Stimulated activated CD4-positive, alpha-beta T cell treated with anti-CD3 and anti-CD28 coated beads, Interleukin-12 subunit alpha, Interleukin-12 subunit beta, amount 100 ng/mL, for 24 hours (primary cell): ENCODE measurements around the gene MISFA.
A peak's percentile ranks its signal among the peaks of the same experiment; 100 is the strongest.
"Not testable (repeated sequence)": the region's sequence is repeated elsewhere in the genome, so short reads cannot be mapped to it uniquely, and the experiment has no call there.

Experiments
- DNase-seq, 2 experiments: peaks; one replicate each; pipeline ENCODE4 v3.0.0-alpha.2; 2020; ENCODE audit warnings: low read depth in 2 of 2

The MISFA gene

DNA sequence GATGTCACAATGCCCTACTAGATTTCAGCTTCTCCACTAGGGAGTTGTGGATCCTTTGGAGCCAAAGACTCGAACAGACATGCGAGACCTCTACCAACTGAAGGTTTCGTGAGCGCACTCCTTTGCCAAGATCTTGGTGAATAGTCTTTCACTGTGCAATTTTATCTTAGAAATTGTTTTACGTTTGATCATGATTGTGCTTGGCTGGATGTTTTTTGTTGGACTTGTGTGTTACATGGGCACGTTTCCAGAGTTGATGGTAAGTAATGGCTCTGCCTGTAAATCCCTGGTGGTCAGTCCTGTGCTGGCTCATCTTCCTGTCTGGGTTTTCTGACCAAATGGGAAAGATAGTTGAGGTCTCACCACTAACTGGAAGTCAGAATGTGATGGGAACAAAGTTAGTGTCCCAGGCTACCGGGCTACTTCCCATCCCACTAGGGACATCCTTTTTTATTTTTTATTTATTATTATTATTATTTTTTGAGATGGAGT is at the start of gene MISFA:
MISFA (plus strand) TSS at position 51 of the 492 bp plus-strand sequence; CDS start at position 191, 140 bp downstream.
- DNase-seq = no peak

DNA sequence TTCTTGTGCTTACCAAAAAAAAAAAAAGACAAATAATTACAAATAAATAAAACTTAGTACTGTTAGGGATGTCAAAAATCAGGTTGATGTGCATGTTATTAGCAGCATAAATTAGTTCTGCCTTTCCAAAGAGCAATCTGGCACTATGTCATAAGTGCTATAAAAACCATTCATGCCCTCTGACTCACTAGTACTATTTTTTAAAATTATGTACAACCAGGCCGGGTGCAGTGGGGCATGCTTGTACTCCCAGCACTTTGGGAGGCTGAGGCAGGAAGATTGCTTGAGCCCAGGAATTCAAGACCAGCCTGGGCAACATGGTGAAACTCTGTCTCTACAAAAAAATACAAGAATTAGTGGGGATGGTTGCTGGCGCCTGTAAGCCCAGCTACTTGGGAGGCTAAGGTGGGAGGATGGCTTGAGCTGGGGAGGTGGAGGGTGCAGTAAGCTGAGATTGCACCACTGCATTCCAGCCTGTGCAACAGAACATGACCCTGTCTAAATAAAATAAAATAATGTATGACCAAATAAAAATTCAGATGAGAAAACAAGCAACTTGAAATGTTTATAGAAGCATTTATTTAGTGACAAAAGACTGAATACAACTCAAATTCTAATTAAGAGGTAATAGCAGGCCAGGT is 36.4 kb upstream of the MISFA start:
- DNase-seq = no peak

DNA sequence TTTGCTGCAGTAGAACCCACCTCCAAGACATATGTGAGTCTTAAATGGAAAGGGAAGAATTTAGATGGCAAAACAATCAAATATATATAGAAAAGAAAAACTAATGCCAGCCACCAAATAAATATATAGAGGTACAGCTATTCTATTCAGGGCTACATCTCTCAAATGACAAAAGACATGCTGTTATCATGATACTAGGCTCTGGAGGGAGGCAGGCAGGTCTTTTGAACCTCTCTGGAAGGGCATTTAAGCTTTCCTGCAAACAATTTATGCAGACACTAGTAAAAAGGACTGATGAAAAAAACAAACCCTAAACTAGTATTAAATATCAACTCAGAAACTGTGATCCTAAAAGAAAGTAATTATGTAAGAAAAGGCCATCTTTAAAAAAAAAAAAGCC is 35.4 kb upstream of the MISFA start:
- no peak for DNase-seq

- no peak for DNase-seq
These were observed 33.2 kb upstream of the MISFA start for GRCh38 chr11:18566406-18566805.

- DNase-seq = no peak
These were observed 32.5 kb upstream of the MISFA start for GRCh38 chr11:18567081-18567480.

DNA sequence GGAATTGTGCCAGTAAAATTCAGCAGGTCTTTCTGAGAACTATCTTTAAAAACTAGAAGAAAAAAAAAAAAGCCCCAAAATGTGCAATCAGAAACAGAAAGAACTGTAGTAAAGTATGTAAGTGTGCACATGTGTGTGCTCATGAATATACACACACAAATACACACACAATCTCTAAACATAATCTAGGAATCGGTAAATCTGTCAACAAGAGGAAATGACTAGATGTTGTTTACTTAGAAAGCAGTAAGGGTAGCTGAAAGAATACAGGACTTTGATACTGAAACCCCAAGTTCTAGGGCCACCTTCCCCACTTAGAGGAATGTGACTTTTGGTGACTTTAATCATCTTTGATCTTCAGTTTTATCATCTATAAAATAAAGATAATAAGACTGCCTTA is 24.2 kb upstream of the MISFA start:
- no peak for DNase-seq

DNA sequence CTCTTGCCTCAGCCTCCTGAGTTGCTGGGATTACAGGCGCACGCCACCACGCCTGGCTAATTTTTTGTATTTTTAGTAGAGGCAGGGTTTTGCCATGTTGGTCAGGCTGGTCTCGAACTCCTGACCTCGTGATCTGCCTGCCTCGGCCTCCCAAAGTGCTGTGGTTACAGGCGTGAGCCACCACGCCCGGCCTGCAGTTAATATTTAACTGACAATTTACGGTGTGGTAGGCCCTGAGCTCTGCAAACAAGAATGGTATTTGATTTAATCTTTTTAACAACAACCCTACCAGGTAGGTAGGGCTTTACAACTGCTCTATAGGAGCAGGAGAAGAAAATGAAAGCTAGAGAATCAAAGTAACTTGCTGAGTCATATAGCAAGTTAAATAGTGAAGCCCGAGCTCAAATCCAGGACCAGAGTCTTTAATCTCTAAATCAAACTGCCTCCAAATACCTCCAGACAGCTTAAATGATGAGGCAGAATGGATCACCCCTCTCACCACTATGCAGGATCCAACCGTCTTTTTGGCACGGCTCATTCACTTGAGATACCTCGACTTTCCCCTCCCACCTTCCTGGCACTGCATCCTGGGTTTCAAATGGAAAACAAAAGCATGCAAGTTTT is 20.5 kb upstream of the MISFA start:
- DNase-seq = no peak

DNA sequence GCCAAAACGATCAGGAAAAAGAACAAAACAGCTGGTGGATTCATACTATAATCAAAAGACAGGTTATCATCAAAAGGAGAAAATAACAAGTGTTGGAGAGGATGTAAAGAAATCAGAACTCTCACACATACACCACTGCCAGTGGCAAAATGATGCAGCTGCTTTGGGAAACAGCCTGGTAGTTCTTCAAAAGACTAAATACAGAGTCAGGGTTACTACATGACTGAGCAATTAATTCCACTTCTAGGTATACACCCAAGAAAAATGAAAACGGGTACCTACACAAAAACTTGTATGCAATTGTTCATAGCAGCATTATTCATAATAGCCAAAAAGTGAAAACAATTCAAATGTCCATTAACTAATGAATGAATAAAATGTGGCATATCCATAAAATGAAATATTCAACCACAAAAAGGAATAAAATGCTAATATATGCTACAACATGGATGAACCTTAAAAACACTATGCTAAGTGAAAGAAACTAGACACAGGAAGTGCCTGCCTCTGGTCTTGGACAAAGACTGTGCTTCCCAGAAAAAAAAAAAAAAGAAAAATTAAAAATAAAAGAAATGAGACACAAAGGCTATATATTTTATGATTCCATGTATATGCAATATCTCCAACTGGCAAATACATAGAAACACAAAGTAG is 19.3 kb upstream of the MISFA start:
- no peak for DNase-seq

GRCh38 chr11:18581825-18582224 is 17.8 kb upstream of the MISFA start:
- no peak for DNase-seq

DNA sequence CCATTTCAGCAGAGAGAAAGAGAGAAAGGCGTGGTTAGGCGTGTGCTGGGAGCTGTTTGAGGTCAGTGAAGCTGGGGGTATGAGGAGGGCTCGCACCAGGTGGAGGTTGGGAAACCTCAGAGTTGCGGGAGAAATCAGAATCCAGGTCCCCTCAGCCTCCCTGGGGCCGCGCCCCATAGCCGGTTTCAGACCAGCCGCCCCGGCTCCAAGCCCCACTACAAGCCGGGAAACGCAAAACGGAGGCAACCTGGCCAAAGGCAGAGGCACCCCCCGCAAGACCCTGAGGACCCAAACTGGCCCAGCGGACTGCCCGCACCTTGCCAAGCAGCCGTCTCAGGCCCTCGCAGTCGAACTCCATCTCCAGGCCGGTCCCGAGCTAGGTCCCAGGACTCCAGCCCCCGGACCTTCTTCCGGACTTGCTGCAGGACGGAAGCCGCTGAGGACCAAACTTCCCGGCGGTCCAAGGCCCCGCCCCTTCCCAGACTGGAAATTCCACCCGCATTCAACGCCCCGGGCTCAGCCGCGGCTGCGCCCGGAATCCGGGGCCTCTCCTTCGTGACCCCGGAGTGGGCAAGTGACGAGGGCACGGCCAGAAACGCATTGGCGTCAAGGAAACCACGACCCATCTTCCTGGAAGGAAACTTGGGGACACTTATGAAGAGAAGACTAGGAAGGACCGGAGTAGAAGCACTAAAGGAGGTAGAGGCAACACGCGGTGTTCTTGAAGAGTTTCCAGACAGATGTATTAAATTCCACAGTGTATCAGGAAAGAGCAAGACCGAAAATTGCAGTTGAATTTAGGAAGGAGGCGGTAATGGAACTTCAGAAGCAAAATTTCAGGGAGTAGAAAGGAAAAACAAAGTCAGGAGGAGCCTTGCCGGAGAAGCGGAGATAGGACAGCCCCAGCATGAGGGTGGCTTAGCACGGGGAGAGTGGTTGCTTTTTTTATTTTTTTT is 11.0 kb upstream of the MISFA start, which contains the start of gene UEVLD:
UEVLD (minus strand) TSS at position 438 of the 956 bp plus-strand sequence; CDS start at position 358, 80 bp downstream.
- peak; percentile 47 to 80 for DNase-seq

- DNase-seq = no peak
These were observed 9.0 kb upstream of the MISFA start for GRCh38 chr11:18590571-18590970.

- DNase-seq = not testable (repeated sequence)
These were observed 5.5 kb upstream of the MISFA start for GRCh38 chr11:18594088-18594487.

DNA sequence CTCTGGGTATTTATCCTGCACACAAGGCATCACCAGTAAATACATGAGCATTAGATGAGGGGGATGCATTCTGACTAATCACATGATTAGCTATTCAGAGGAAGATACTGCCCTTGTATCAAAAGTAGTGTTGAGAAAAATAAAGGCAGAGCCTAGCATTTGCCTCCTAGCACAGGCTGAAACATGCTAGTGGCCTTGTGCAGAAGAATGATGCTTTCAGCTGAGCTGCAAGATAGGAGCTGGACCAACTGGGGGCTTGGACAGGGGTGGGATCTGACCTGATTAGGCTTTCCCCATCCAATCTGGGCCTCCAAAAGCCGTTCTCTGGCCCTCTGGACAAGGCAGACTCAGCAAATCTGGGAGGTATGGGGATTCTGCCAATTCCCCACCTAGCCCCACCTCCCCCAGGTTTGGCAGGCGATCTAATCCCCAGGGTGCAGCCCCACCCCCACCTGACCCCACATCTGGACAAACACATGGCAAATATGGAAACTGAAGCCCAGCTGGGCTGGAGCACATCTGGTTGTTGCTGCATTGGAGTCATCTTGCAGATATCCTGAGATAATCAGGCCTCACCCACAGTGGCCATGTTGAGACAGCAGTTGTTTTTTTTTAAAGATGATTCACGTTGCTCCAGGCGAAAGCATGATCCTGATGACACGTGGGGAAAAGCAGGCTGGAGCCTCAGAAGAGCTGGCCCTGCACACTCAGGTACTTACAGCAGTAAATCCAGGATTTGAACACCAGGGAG is 4.4 kb upstream of the MISFA start:
- no peak for DNase-seq

GRCh38 chr11:18600915-18601569 is 1.5 kb downstream of the MISFA start:
- no peak for DNase-seq

DNA sequence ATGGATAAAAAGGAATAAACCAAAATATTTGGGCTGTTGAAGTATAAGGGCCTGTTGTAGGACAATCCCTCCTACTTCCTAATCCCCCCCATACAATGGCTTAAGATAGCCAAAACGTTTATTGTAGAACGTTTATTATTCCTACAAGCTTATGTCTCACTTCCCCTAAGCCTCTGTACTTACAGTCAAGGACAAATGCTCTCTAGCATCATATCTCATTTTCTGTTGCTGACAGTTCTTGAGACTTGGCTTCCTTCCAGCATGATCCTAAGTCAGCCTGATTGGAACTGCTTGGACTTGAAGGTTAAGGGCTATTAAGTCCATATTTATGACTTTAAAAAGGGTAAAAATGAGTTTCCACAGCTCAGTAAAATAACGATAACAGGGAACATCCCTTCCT is 8.8 kb downstream of the MISFA start:
- DNase-seq = no peak

DNA sequence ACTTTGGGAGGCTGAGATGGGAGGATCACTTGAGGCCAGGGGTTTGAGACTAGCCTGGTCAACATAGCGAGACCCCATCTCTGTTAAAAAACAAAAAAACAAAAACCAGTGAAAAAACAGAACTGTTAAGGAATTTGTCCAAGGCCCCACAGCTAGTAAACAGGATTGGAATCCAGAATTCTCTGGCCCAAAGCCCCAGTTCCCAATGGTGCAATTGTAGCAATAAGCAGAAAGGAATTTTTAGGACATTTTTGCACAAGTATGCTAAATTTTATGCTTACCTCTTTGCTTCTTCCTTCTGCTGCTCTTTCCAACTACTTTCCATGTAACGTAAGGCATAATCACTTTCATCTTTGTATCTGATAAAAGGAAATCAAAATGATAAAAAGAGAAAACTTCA is 11.6 kb downstream of the MISFA start:
- no peak for DNase-seq

DNA sequence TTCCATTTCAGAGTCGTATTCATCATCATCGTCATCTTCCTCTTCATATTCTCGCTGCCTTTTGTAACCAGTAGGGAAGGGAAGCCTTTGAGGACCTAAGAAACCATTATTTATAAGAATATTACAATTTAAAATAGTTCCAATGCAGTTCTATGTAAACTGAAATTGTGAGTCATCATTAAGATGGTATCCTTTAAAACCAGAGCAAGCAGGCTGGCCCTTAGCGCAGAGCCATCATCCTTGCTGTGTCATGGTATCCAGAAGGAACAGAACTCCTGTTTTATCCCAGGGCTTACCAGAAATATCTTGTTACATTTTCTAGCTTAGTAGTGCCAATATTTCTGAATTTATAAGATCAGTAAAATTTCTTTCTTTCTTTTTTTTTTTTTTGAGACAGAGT is 12.8 kb downstream of the MISFA start:
- DNase-seq = no peak

GRCh38 chr11:18614667-18615066 is 15.1 kb downstream of the MISFA start:
- DNase-seq = no peak

- no peak for DNase-seq
These were observed 16.2 kb downstream of the MISFA start for GRCh38 chr11:18615628-18616392.
